ENCODE measurements around the gene C1orf159. TPM values are rescaled to one million over a fixed set of nuclear protein-coding genes. Genes with fewer than 3 reads are reported as not detected.

C1orf159 gene
- total and polyA plus RNA-seq, 9 of the 15 experiments (the other 6 are each of a cell fraction or from before 2014, with no cell fraction given) = 0.28 to 54.9 (median 10.6) TPM

DNA sequence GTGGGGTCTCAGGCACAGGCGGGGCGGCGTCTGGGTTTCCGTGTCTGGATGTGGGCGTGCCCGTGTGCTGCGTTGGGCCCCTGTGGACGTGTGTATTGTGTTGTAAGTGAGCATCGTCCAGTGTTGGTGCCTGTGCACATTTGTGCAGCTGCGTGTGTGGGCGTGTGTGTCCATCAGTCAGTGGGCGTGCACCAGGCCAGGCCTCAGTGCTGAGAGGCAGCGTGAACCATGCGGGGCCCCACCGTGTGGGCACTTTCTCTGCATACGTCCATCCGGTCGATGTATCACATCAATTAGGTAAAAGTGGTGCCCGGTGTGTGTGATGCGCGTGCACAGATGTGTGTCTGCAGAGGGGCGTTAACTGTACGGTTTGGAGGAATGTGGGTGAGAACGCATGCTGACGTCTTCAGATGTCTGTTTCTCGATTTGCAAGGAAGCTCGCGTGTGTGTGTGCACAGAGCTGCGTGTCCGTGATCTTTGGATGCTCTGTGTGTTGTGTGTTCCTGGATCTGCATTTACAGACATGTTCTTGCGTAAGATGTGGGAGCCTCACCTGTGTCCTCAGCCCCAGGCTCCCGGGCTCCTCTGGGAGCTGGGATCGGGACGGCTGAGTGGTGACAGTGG is 71.3 kb downstream of the C1orf159 start:
- Histone ChIP-seq H3K4me3 (no peak overlapping the region), H3K9me1 (ENCODE audit: control insufficient read depth, insufficient read depth, low read length) (no peaks in the 10 kb centered on the region), H3K9me3 (replicated peaks; ENCODE audit: control insufficient read depth, insufficient read depth, low read depth, low read length) (no peaks in the 10 kb centered on the region), H3K4me2 (ENCODE audit: insufficient read depth, low read length) (no peak overlapping the region), H2AFZ (ENCODE audit: low read depth, low read length) (no peak overlapping the region), H3K79me2 (ENCODE audit: control insufficient read depth, insufficient read depth, low read length) (no peaks in the 10 kb centered on the region; the same call in 2 of the 3 replicates), H3K27me3 (ENCODE audit: control insufficient read depth in 2 of 2, insufficient read depth in 2 of 2, low read length in 2 of 2) (no peaks in the 10 kb centered on the region), H3K9ac (ENCODE audit: insufficient read depth in 1 of 2, low read depth in 2 of 2, low read length in 2 of 2) (peak overlapping the region in 1 of 2 experiments; percentile 35; a peak in 2 of 4 replicates), H3K36me3 (ENCODE audit: control insufficient read depth, insufficient read depth, low read length) (peaks cover 73% of the 10 kb centered on the region; the same call in 2 of the 3 replicates), H3K27ac (ENCODE audit: extremely low read depth, low read depth, low read length) (no peak overlapping the region), H3K4me1 (replicated peaks in 1 of 2; ENCODE audit: control insufficient read depth in 2 of 2, insufficient read depth in 2 of 2, low read length in 2 of 2) (peaks cover 8 to 61% of the 10 kb centered on the region in 2 experiments; a peak in 4 of 5 replicates), H4K20me1 (replicated peaks; ENCODE audit: control insufficient read depth, insufficient read depth, low read length) (no peaks in the 10 kb centered on the region; the same call in 1 of the 2 replicates)
- ChIA-PET CTCF (ENCODE audit: low intra/inter-chr PET ratio) (no interaction called here), POLR2A (interaction anchor here (0.5 to 1.2 kb wide), 2 partner anchors 13 to 392 kb away, joined by 3 read pairs; no protein-coding TSS in a partner anchor)
- BruUV-seq (replicated peaks) = no TSS peak
- in situ Hi-C loops (cut with MboI) = no loop called here
- FAIRE-seq (peak; percentile 46), ATAC-seq (no peak), DNase-seq (ENCODE audit: extremely low read depth in 1 of 4, low spot score in 3 of 4) (no peak)
- peak; percentile 30; the same call in 1 of the 2 replicates for TF ChIP-seq EGR1 (conservative IDR thresholded peaks at IDR 0.05)
- TF ChIP-seq CEBPB (tag; IDR thresholded peaks at IDR 0.05) = peak; percentile 40; the same call in 1 of the 2 replicates
- TF ChIP-seq ZNF780A (CRISPR knock-in tag; IDR thresholded peaks at IDR 0.05) = no peak
- WGBS (ENCODE audit: insufficient coverage, low coverage, missing lambda C conversion rate) = 91% methylated on average over 34 of the region's 34 CpGs
- intact Hi-C loops (cut with micrococcal nuclease) = no loop called here

DNA sequence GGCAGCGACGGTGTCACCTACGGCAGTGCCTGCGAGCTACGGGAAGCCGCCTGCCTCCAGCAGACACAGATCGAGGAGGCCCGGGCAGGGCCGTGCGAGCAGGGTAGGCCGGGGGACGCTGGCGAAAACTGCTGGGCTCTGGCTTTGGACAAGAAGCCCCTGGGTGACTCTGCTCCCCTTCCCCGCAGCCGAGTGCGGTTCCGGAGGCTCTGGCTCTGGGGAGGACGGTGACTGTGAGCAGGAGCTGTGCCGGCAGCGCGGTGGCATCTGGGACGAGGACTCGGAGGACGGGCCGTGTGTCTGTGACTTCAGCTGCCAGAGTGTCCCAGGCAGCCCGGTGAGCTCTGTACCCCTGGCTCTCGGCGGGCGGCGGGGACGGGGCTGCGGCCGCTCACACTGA is 72.0 kb downstream of the C1orf159 start:
- H3K4me3 ChIP-seq = no peak overlapping the region
- no peak overlapping the region for H3K9ac ChIP-seq (ENCODE audit: insufficient read depth in 1 of 2, low read depth in 2 of 2, low read length in 2 of 2)
- H3K9me1 ChIP-seq (ENCODE audit: control insufficient read depth, insufficient read depth, low read length) = no peaks in the 10 kb centered on the region
- TF ChIP-seq ZNF133 (CRISPR knock-in tag; IDR thresholded peaks at IDR 0.05) = no peak
- peaks cover 68% of the 10 kb centered on the region; the same call in 2 of the 3 replicates for H3K36me3 ChIP-seq (ENCODE audit: control insufficient read depth, insufficient read depth, low read length)
- in situ Hi-C loops (cut with MboI) = no loop called here
- no peaks in the 10 kb centered on the region for H3K27me3 ChIP-seq (ENCODE audit: control insufficient read depth in 2 of 2, insufficient read depth in 2 of 2, low read length in 2 of 2)
- H3K27ac ChIP-seq (ENCODE audit: extremely low read depth, low read depth, low read length) = no peak overlapping the region
- 94% methylated on average over 22 of the region's 33 CpGs for WGBS (ENCODE audit: insufficient coverage, low coverage, missing lambda C conversion rate)
- H2AFZ ChIP-seq (ENCODE audit: low read depth, low read length) = no peak overlapping the region
- no TSS peak for BruUV-seq (replicated peaks)
- H4K20me1 ChIP-seq (replicated peaks; ENCODE audit: control insufficient read depth, insufficient read depth, low read length) = peaks cover 4% of the 10 kb centered on the region
- FAIRE-seq (no peak), ATAC-seq (no peak), DNase-seq (ENCODE audit: extremely low read depth in 1 of 4, low spot score in 3 of 4) (no peak)
- H3K79me2 ChIP-seq (ENCODE audit: control insufficient read depth, insufficient read depth, low read length) = no peaks in the 10 kb centered on the region; the same call in 2 of the 3 replicates
- peaks cover 8 to 67% of the 10 kb centered on the region in 2 experiments; a peak in 4 of 5 replicates for H3K4me1 ChIP-seq (replicated peaks in 1 of 2; ENCODE audit: control insufficient read depth in 2 of 2, insufficient read depth in 2 of 2, low read length in 2 of 2)
- H3K9me3 ChIP-seq (replicated peaks; ENCODE audit: control insufficient read depth, insufficient read depth, low read depth, low read length) = no peaks in the 10 kb centered on the region
- ChIA-PET POLR2A (interaction anchor here (0.5 to 1.2 kb wide), 2 partner anchors 13 to 393 kb away, joined by 3 read pairs; no protein-coding TSS in a partner anchor), CTCF (ENCODE audit: low intra/inter-chr PET ratio) (no interaction called here)
- H3K4me2 ChIP-seq (ENCODE audit: insufficient read depth, low read length) = no peak overlapping the region
- intact Hi-C loops (cut with micrococcal nuclease) = no loop called here
